ENCODE measurements around the gene ENO2.
A peak's percentile ranks its signal among the peaks of the same experiment; 100 is the strongest.

DNA sequence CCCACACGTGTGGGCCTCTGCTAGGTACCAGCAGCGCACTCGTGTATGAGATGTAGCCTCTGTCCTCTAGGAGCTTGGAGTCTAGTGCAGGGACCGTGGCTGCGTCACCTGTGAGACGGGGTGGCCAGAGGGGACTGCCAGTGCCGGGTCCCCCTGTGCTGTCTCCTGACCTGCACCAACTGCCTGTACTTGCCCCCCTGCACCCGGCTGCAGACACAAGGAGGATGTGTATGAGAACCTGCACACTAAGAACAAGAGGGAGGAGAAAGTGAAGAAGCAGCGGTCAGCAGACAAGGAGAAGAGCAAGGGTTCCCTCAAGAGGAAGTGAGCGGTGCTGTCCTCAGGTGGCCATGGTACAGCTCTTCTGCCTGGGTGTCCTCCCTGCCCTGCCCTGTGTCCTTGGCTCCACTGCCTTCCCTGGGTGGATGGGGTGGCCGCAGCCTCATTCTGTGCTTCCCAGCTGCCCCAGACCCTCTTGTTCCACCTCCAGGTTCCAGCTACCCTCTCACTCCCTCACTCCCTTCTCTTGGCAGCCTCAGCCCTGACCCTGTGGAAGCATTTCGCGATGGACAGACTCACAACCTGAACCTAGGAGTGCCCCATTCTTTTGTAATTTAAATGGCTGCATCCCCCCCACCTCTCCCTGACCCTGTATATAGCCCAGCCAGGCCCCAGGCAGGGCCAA is 46.4 kb downstream of the ENO2 start:
- TF ChIP-seq POLR2AphosphoS5 (IDR thresholded peaks at IDR 0.05; ENCODE audit: low read depth, low read length) = peak; percentile 17
- peak; percentile 55; the same call in 1 of the 2 replicates for TF ChIP-seq POLR2A (IDR thresholded peaks at IDR 0.05; ENCODE audit: low read depth, low read length)
